SK-N-SH treated with all-trans-retinoic acid at 6 μM for 48 hours (cell line): ENCODE results near the gene CHPF.

Experiments
- ARNTL ChIP-seq: fragments of 450-650 bp; formaldehyde crosslinking; IDR thresholded peaks from 2 replicates; pipeline ENCODE4 v1.5.0; 2020; ENCODE audit warnings: low read depth, mild to moderate bottlenecking, moderate library complexity, borderline replicate concordance
- CREB5 ChIP-seq: fragments of 250-450 bp; sonication (Bioruptor Pico); IDR thresholded peaks from 2 replicates; pipeline ENCODE4 v1.5.1; 2020; ENCODE audit warnings: low read depth, mild to moderate bottlenecking, moderate library complexity
- CSRNP3 ChIP-seq: fragments of 250-450 bp; sonication (Bioruptor Pico); IDR thresholded peaks from 2 replicates; pipeline ENCODE4 v1.5.1; 2021; ENCODE audit warnings: mild to moderate bottlenecking, moderate library complexity
- ESRRG ChIP-seq: fragments of 250-450 bp; sonication (Bioruptor Pico); IDR thresholded peaks from 2 replicates; pipeline ENCODE4 v1.6.1; 2021; ENCODE audit warnings: mild to moderate bottlenecking
- GLIS3 ChIP-seq: fragments of 250-450 bp; sonication (Bioruptor Pico); IDR thresholded peaks from 2 replicates; pipeline ENCODE4 v1.5.0; 2020; ENCODE audit warnings: mild to moderate bottlenecking, moderate library complexity
- RARB ChIP-seq: fragments of 250-450 bp; sonication (Bioruptor Pico); IDR thresholded peaks from 2 replicates; pipeline ENCODE4 v1.8.0; 2021; ENCODE audit warnings: mild to moderate bottlenecking, moderate library complexity
- SNAI2 ChIP-seq: fragments of 250-450 bp; sonication (Bioruptor Pico); IDR thresholded peaks from 2 replicates; pipeline ENCODE4 v1.5.0; 2020; ENCODE audit warnings: mild to moderate bottlenecking, moderate library complexity
- TSHZ2 ChIP-seq: fragments of 250-450 bp; sonication (Bioruptor Pico); IDR thresholded peaks from 2 replicates; pipeline ENCODE4 v1.5.0; 2020; ENCODE audit warnings: mild to moderate bottlenecking, moderate library complexity
- ZFP3 ChIP-seq: fragments of 250-450 bp; sonication (Bioruptor Pico); IDR thresholded peaks from 2 replicates; pipeline ENCODE4 v1.5.0; 2020; ENCODE audit warnings: mild to moderate bottlenecking, moderate library complexity
- ZFP30 ChIP-seq: fragments of 450-650 bp; formaldehyde crosslinking; IDR thresholded peaks from 2 replicates; pipeline ENCODE4 v1.5.0; 2022; ENCODE audit warnings: mild to moderate bottlenecking, moderate library complexity
- ZNF565 ChIP-seq: fragments of 450-650 bp; formaldehyde crosslinking; conservative IDR thresholded peaks from 2 replicates; pipeline ENCODE4 v1.5.0; 2020; ENCODE audit warnings: low read depth, mild to moderate bottlenecking, moderate library complexity
- ZNF8 ChIP-seq: fragments of 450-650 bp; formaldehyde crosslinking; IDR thresholded peaks from 2 replicates; pipeline ENCODE4 v1.5.0; 2020; ENCODE audit warnings: mild to moderate bottlenecking, moderate library complexity

DNA sequence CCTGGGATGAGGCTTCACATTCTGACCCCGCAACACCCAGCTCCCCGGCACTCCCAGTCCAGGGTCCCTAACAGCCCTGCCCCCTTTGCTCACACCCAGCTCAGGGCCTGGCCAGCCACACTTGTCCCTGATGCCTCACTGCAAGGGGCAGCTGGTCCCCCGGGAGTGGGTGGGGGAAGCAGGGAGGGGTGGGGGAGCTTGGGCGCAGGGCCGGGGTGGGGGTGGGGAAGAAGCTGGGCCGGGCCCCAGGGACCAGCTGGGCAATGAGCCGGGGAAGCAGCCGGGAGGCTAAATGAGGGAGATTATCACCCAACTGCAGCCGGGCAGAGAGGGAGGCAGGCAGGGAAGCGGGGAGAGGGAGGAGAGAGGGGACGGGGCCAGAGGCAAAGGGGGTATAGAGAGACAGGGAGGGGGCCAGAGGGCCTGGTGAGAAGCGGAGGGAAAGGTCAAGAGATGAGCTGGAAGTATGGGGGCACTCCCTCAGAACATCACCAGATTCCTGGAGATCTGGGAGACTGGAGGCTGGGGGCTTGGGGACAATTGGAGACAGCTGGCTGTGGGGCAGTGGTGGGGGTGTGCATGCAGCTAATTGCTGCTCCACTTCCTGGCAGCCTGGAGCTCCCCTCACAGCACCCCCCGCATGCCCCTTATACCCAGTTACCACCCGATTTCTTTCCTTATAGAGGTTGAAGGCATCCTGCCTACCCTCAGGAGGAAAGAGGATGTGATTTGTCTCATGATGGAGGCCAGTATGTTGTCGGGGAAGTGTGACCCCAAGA lies 31.9 kb downstream of the CHPF start:
- no peak for TF ChIP-seq CSRNP3 (CRISPR knock-in tag)
- TF ChIP-seq CREB5 (CRISPR knock-in tag), result no peak
- no peak for TF ChIP-seq ZNF8 (CRISPR knock-in tag)
- TF ChIP-seq TSHZ2 (CRISPR knock-in tag), result no peak
- TF ChIP-seq ZFP30 (CRISPR knock-in tag), result no peak
- no peak for TF ChIP-seq ZNF565 (CRISPR knock-in tag)
- TF ChIP-seq RARB (CRISPR knock-in tag), result no peak
- no peak for TF ChIP-seq ARNTL (CRISPR knock-in tag)
- TF ChIP-seq SNAI2 (CRISPR knock-in tag), result no peak
- TF ChIP-seq GLIS3 (CRISPR knock-in tag), result no peak
- no peak for TF ChIP-seq ESRRG
- no peak for TF ChIP-seq ZFP3 (CRISPR knock-in tag)
